Measurements from ENCODE around the gene MYL4.

Gene MYL4

DNA sequence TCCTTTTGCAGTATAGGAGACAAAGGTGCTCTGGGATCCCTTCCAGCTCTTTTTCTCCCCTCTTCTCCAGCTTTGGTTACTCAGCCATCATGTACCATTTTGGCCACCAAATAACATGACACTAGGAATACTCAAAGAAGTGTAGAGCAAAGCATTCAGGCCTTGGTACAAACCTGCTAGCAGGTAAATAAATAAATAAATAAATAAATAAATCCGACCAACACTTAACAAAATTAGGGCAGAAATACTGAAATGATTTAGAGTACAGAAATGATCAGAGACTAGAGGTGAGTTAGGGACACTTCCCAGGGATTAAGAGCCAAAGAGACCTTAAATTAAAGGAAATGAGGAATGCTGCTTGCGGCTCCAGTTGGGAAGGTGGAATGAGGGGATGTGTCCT is 26.8 kb downstream of the MYL4 start:
- no peak for TF ChIP-seq POU2F2 (IDR thresholded peaks at IDR 0.05; ENCODE audit: low read depth, low read length)
- no peak for TF ChIP-seq PAX5 (IDR thresholded peaks at IDR 0.05; ENCODE audit: insufficient read depth, low read length, severe bottlenecking)
- TF ChIP-seq SPI1 (IDR thresholded peaks at IDR 0.05; ENCODE audit: low read depth, low read length): no peak
- no peak for TF ChIP-seq POLR2A (IDR thresholded peaks at IDR 0.05; ENCODE audit: low read depth, low read length)
- TF ChIP-seq POLR2AphosphoS5 (IDR thresholded peaks at IDR 0.05; ENCODE audit: low read depth, low read length): no peak
- no peak for TF ChIP-seq TAF1 (IDR thresholded peaks at IDR 0.05; ENCODE audit: low read depth, low read length)
- DNase-seq (ENCODE audit: insufficient read length, low spot score) (no peak), FAIRE-seq (no peak)

DNA sequence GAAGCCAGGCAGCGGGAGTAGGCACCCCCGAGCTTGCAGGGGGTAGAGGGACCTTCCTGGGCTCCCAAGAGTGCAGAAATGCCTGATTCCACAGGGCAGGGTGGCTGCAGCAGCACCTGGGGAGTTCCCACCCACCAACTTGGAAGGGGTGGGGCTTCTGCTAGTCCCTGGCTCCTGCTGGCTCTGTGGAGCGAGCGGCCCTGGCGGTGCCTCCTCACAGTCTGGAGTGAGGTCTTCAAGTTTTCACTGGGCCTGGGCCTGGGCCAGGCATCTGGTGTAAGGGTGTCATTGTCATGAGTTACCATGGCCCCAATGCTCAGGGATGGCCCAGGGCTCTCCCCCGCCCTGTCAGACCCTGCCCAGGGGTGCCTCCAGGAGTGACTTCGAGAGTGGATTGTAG is 28.7 kb downstream of the MYL4 start:
- TF ChIP-seq POLR2AphosphoS5 (IDR thresholded peaks at IDR 0.05; ENCODE audit: low read depth, low read length) (no peak), PAX5 (IDR thresholded peaks at IDR 0.05; ENCODE audit: insufficient read depth, low read length, severe bottlenecking) (no peak), POLR2A (IDR thresholded peaks at IDR 0.05; ENCODE audit: low read depth, low read length) (no peak), TAF1 (IDR thresholded peaks at IDR 0.05; ENCODE audit: low read depth, low read length) (no peak), SPI1 (IDR thresholded peaks at IDR 0.05; ENCODE audit: low read depth, low read length) (no peak), POU2F2 (IDR thresholded peaks at IDR 0.05; ENCODE audit: low read depth, low read length) (no peak)
- FAIRE-seq: no peak

DNA sequence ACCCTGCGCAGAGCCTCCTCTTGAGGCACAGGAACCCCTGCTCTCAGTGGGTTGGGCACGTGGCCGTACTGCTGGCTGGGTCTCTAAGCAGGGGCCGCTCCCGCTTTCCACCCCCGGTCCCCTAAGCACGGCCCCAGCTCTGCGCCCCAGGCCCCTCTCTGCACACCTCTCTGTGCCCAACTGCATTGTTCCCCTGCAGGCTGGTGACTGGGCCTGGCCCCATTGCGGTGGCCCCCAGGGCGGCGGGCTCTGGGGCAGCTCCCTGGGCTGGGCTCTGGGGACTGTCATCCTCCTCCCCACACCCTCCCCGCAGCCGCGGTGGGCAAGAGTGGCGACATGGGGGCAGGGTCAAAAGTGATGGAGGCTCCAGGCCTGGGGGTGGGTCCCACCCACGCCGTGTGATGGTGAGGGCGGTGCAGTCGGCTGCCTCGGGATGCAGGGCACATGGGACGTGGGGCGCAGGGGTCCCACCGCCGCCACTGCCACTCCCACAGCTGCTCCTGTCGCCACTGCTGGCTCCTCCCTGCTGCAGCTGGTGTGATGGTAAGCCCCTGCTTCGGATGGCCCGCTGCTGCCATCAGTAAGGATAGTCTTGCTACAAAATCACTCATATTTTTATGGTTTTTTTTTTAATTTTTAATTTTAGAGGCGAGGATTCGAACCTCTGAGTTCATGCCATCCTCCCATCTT is 29.3 kb downstream of the MYL4 start:
- TF ChIP-seq SPI1 (IDR thresholded peaks at IDR 0.05; ENCODE audit: low read depth, low read length) (no peak), POLR2AphosphoS5 (IDR thresholded peaks at IDR 0.05; ENCODE audit: low read depth, low read length) (no peak), POU2F2 (IDR thresholded peaks at IDR 0.05; ENCODE audit: low read depth, low read length) (no peak), POLR2A (IDR thresholded peaks at IDR 0.05; ENCODE audit: low read depth, low read length) (no peak), TAF1 (IDR thresholded peaks at IDR 0.05; ENCODE audit: low read depth, low read length) (no peak), PAX5 (IDR thresholded peaks at IDR 0.05; ENCODE audit: insufficient read depth, low read length, severe bottlenecking) (no peak)
- FAIRE-seq (no peak), DNase-seq (ENCODE audit: insufficient read length, low spot score) (no peak)

More for the DNA sequence above, 28.7 kb downstream of the MYL4 start:
- no peak for DNase-seq (ENCODE audit: insufficient read length, low spot score)

DNA sequence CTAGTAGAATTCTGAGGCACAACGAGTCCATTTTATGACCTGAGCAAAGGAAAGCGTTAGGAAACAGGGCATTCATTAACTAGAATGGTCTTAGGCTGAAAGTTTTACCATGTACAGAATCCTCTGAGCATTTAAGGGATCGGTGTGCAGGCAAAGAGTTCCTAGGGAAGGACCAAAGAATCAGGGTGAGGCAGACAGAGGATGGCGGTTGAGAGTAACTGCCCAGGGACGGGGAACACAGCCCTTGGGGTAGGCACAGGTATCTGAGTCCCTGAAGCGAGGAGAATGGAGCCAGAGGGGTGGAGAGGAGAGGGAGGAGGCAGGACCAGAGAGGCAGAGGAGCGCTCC is 30.4 kb downstream of the MYL4 start:
- TF ChIP-seq TAF1 (IDR thresholded peaks at IDR 0.05; ENCODE audit: low read depth, low read length) (no peak), SPI1 (IDR thresholded peaks at IDR 0.05; ENCODE audit: low read depth, low read length) (no peak), POLR2A (IDR thresholded peaks at IDR 0.05; ENCODE audit: low read depth, low read length) (no peak)
- DNase-seq (ENCODE audit: insufficient read length, low spot score) (no peak), FAIRE-seq (no peak)

DNA sequence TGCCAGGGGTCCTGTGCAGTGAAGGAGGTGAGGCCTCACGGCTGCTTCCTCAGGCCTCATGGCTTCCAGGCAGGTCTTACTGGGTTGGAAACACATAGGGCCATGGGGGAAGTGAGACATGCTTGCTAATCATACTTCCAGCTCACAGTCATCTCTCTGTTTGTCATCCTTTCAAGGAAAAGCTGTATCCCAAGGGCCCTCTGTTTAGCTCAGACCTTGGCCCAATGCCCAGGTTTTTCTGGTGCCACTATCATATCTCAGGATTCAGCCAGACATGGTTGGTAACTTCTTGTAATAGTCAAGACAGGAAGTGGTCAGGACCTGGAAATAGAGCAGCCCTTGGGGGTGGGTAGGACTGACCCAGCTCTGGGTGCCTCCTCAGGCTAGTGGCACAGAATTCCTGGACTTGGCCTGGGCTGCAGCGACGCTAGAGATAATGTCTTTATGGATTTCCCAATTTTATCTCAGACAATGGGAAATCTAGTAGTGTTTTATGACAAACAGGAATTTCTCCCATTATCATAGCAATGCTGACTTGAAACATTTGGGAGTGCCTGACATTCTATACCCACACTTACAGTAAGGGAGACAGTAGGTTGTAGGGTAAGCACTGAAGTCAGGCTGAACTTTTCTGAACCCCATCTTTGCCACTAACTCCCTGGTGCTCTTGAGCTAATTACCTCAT is 31.0 kb downstream of the MYL4 start:
- FAIRE-seq: no peak
- DNase-seq (ENCODE audit: insufficient read length, low spot score): no peak
- TF ChIP-seq SPI1 (IDR thresholded peaks at IDR 0.05; ENCODE audit: low read depth, low read length) (no peak), POU2F2 (IDR thresholded peaks at IDR 0.05; ENCODE audit: low read depth, low read length) (no peak), TAF1 (IDR thresholded peaks at IDR 0.05; ENCODE audit: low read depth, low read length) (no peak), POLR2AphosphoS5 (IDR thresholded peaks at IDR 0.05; ENCODE audit: low read depth, low read length) (no peak)

DNA sequence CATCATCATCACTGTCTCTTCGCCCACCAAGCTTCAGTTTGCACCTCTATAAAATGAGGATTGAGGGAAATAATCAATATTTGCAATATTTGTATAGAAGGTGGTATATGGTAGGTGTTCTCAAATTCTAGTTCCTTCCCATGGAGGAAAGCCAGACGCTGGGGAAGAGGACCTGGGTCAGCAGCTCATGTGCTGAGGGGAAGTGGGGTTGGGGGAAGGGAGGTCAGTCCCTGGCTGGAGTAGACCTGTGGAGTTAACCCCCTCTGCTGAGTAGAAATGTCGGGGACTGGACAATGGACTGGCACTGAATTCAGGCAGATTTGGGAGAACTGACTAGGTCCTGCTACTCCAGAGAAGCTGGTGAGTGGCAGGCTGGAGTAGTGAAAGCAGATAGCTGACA is 31.7 kb downstream of the MYL4 start:
- DNase-seq (ENCODE audit: insufficient read length, low spot score) (no peak), FAIRE-seq (no peak)
- no peak for TF ChIP-seq TAF1 (IDR thresholded peaks at IDR 0.05; ENCODE audit: low read depth, low read length)
- no peak for TF ChIP-seq SPI1 (IDR thresholded peaks at IDR 0.05; ENCODE audit: low read depth, low read length)
- TF ChIP-seq POLR2A (IDR thresholded peaks at IDR 0.05; ENCODE audit: low read depth, low read length): no peak
- no peak for TF ChIP-seq PAX5 (IDR thresholded peaks at IDR 0.05; ENCODE audit: insufficient read depth, low read length, severe bottlenecking)
- no peak for TF ChIP-seq POLR2AphosphoS5 (IDR thresholded peaks at IDR 0.05; ENCODE audit: low read depth, low read length)
- no peak for TF ChIP-seq POU2F2 (IDR thresholded peaks at IDR 0.05; ENCODE audit: low read depth, low read length)

DNA sequence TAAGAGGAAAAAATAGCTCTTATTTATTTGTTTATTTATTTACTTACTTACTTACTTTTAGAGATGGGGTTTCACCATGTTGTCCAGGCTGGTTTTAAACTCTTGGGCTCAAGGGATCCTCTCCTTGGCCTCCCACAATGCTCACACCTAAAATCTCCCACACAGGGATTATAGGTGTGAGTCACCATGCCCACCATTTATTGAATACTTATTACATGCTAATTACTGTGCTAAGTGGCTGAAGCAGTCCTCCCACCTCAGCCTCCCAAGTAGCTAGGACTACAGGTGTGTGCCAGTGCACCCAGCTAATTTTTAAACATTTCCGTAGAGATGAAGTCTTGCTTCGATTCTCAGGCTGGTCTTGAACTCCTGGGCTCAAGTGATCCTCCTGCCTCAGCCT is 33.5 kb downstream of the MYL4 start:
- FAIRE-seq: no peak
- no peak for TF ChIP-seq TAF1 (IDR thresholded peaks at IDR 0.05; ENCODE audit: low read depth, low read length)
- no peak for TF ChIP-seq POLR2A (IDR thresholded peaks at IDR 0.05; ENCODE audit: low read depth, low read length)
- TF ChIP-seq POU2F2 (IDR thresholded peaks at IDR 0.05; ENCODE audit: low read depth, low read length): no peak
- no peak for TF ChIP-seq POLR2AphosphoS5 (IDR thresholded peaks at IDR 0.05; ENCODE audit: low read depth, low read length)
- no peak for TF ChIP-seq PAX5 (IDR thresholded peaks at IDR 0.05; ENCODE audit: insufficient read depth, low read length, severe bottlenecking)
- no peak for TF ChIP-seq SPI1 (IDR thresholded peaks at IDR 0.05; ENCODE audit: low read depth, low read length)
- no peak for DNase-seq (ENCODE audit: insufficient read length, low spot score)

DNA sequence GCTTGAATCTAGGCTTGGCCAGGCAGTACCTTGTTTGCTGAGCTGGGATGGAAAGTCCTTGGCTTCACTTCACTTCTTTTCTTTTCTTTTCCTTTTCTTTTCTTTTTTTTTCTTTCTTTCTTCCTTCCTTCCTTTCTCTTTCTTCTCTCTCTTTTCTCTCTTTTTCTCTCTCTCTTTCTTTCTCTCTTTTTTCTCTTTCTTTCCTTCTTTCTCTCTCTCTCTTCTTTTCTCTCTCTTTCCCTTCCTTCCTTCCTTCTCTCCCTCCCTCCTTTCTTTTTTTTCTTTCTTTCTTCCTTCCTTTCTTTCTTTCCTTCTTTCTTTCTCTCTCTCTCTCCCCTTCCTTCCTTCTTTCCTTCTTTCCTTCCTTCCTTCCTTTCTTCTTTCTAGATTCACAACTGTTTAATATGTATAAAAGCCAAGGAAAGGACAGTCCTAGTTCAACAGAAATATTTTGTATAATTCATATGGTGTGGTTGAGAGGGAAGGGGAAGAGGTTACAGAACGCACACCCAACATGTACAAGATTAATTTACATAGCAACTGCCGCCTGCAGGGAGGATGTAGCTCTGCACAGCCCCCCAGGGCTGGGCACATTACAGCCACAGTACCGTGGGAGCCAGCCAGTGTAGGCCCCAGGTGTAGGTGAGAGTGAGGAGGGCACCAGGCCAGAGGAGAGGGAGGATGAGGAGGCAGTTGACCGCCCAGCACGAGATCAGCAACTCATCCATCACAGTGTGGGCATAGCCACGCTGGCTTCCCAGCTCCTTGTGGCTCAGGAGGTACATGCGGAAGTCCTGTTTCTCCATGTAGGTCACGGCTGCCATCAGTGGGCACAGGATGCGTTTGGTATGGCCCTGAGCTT is 34.8 kb downstream of the MYL4 start:
- DNase-seq (ENCODE audit: insufficient read length, low spot score) (no peak), FAIRE-seq (no peak)
- TF ChIP-seq SPI1 (IDR thresholded peaks at IDR 0.05; ENCODE audit: low read depth, low read length): no peak
- TF ChIP-seq TAF1 (IDR thresholded peaks at IDR 0.05; ENCODE audit: low read depth, low read length): no peak
- no peak for TF ChIP-seq POLR2A (IDR thresholded peaks at IDR 0.05; ENCODE audit: low read depth, low read length)
- TF ChIP-seq PAX5 (IDR thresholded peaks at IDR 0.05; ENCODE audit: insufficient read depth, low read length, severe bottlenecking): no peak
- TF ChIP-seq POU2F2 (IDR thresholded peaks at IDR 0.05; ENCODE audit: low read depth, low read length): no peak
- no peak for TF ChIP-seq POLR2AphosphoS5 (IDR thresholded peaks at IDR 0.05; ENCODE audit: low read depth, low read length)

DNA sequence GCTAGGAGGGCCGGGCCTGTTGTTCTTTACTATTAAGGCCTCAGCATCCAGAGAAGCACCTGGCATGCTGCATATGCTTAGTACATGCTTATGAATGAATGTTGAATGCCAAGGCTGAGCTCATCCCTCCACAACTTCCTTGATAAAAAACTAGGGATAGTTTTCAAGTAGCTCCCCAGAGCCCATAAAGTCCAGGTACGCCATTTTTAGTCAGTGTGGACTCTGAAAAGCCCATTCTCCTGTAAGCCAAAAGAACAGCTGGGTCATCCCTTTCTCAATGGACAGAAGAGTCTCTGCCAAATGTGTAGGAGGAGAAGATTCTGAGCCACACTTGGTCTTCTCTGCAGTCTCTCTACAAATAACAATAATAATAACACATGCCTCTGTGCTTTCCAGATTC is 35.5 kb downstream of the MYL4 start:
- TF ChIP-seq POU2F2 (IDR thresholded peaks at IDR 0.05; ENCODE audit: low read depth, low read length) (no peak), PAX5 (IDR thresholded peaks at IDR 0.05; ENCODE audit: insufficient read depth, low read length, severe bottlenecking) (no peak), POLR2AphosphoS5 (IDR thresholded peaks at IDR 0.05; ENCODE audit: low read depth, low read length) (no peak), TAF1 (IDR thresholded peaks at IDR 0.05; ENCODE audit: low read depth, low read length) (no peak), POLR2A (IDR thresholded peaks at IDR 0.05; ENCODE audit: low read depth, low read length) (no peak), SPI1 (IDR thresholded peaks at IDR 0.05; ENCODE audit: low read depth, low read length) (no peak)
- DNase-seq (ENCODE audit: insufficient read length, low spot score): no peak
- FAIRE-seq: no peak
